HG03175 (cell line): ENCODE measurements around the gene METTL26.

ENCODE experiments used
- ATAC-seq: cut with Tn5 transposase; IDR thresholded peaks from one replicate; pipeline ENCODE4 v1.9.1; 2021; ENCODE audit warnings: mild to moderate bottlenecking, moderate library complexity; ENCODE audit not compliant: unreplicated experiment

METTL26 gene

DNA sequence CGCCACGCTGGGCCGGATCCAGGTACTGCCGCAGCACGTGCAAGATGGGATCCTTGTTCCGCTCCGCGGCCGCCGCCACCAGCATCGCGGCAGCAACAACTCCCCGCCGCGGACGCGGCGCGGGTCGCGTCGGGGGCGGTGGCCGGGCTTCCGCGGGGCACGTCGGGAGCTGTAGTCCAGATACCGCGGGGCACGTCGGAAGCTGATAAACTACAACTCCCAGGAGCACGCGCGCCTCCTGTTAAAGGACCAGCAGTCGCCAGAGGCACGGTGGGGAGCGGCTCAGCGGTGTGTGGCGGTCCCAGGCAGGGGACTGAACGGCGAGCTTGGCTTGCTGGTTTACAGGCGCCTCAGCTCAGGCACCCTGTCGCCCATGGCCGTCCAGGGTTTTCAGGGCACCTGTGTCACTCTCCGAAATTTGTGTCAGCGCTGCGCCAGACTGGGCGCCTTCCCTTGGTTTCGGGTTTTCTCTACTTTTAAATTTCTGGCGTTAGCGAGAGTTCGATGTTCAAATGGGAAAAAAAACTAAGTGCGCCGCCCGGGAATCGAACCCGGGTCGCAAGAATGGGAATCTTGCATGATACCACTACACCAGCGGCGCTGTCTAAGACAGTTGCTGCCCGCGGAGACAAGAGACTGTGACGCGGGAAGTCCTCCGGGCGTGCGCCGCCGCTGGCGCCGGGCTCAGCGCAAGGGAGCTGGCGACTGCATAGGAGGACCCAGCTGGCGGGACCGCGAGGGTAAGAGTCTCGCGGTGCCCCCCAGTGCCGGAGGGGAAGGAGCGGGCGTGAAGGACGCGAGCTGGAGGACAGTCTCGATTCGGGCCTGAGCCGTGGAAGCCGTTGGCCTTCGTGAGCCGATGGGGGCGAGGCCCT is at the start of gene METTL26:
METTL26 (minus strand) TSS at position 100 of the 875 bp plus-strand sequence; CDS start at position 85, 15 bp downstream.
- peak; percentile 81 for ATAC-seq

DNA sequence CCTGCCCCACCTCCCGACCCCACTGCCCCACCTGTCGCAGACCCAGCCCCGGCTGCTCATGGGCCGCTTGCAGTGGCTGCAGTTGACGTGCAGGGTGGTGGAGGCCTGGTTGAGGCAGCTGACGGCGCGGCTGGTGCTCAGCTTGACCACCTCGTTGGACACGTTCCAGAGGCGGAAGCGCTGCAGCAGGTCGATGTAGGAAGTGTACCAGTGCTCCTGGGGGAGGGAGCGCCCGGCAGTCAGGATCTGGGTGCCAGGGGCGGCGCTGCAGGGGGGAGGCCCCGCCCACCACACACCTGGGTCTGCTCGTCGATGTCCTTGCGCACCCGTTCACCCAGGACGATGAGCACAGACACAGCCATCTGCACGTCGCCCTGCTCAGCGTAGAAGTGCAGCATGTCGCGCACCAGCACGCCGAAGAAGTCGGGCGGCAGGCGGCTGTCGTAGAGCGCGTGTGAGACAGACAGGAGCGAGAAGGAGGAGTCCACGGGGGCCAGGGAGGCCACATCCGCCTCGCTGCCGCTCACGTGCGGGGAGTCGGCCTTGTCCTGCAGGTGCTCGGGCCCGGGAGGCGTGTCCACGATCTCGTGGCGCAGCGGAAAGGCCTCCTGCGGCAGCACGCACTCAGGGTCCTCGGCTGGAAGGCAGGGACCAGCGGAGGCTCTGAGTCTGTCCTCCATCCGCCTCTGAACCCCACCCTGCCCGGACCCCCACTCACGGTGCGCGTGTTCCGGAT is 49.0 kb upstream of the METTL26 start:
- no peak for ATAC-seq

DNA sequence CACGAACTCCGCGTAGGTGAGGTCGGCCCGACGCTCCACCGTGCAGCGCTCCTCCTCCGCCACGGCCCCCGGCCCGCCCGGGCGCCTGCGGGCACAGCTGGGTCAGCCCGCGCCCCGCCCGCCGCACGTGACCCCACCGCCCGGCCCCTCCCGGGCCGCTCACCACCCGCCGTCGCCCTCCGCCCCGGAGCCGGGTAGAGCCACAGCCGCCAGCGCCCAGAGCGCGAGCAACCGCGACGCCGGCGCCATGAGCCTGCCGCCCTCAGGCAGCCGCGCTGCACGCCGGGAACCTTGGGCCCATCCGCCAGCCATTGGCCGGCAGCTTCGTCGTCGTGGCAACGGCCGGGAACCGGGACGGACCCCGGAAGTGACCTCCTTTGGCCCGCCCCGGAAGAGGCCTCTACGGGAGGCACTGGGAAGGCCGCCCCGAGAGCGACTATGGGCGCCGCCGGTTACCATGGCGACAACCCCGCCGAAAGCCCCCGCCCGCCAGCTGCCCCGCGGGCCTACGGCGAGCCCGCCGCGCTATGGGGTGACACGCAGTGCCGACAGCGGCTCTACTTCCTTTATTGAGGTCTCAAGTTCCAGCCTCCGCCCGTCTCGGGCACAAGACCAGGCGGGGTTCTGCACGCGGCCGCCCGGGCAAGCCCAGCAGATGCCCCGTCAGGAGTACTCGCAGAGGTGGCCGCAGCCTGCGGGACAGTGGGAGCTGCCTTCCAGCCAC is 48.1 kb upstream of the METTL26 start, which contains the start of gene JMJD8:
JMJD8 (minus strand) TSS at position 264 of the 724 bp plus-strand sequence; CDS start at position 249, 15 bp downstream.
- ATAC-seq = peak; percentile 65

DNA sequence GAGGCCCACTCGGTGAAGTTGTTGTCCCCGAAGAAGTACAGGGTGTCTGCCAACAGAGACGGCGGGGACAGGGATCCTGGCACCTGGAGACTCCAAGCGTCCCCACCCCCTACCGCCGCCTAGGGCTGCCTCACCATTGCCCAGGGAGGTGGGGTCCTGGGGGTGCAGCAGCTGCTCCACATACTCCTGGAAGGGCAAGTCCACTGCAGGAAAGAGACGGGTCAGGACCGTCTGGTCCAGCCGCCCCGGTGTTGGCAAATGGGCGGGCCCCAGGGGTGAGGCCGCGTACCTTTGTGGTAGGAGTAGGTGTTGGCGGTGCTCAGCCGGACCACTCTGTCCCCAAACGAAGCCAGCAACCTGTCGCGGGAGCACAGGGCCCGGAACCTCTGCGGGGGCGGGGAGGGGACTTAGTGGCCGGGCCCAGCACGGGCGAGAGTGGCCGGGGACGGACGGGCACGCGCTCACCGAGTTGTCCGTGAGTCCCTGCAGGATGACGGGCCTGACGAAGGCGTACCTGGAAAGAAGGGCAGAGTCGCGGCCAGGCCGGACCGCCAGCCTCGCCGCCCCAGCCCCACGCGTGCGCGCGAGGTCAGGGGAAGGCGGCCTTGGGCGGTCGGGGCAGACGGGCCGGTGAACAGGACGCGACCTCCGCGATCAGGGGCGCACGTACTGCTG is 47.4 kb upstream of the METTL26 start:
- ATAC-seq = no peak

DNA sequence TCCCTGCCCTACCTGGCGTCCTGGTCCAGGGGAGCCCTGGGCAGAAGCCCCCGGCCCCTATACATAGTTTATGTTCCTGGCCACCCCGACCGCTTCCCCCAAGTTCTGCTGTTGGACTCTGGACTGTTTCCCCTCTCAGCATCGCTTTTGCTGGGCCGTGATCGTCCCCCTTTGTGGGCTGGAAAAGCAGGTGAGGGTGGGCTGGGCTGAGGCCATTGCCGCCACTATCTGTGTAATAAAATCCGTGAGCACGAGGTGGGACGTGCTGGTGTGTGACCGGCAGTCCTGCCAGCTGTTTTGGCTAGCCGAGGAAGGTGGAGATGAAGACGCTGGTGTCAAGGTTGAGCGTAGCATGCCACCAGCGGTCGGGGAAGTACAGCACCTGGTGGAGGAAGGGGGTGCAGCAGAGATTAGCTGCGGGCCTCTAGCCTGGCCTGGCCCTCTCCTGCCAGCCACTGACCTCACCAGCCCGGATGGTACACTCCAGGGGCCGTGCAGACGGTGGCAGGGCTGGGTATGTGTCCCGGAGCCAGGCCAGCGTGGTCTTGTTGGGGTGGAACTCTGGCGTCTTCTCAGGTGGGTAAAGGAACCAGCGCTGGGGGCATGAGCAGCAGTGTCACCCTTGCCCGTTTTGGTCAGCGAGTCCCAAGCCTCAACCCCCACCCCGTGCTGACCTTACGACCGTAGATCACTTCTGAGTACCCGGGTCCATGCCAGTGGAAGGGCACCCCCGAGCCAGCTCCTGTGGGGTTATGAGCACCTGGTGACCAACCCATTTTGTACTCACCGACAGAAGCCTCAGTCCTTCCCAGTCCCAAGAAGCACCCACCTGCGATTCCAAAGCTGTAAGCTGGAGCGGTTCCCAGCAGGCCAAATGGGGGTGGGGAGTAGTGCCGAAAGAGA is 46.6 kb upstream of the METTL26 start:
- ATAC-seq = no peak

DNA sequence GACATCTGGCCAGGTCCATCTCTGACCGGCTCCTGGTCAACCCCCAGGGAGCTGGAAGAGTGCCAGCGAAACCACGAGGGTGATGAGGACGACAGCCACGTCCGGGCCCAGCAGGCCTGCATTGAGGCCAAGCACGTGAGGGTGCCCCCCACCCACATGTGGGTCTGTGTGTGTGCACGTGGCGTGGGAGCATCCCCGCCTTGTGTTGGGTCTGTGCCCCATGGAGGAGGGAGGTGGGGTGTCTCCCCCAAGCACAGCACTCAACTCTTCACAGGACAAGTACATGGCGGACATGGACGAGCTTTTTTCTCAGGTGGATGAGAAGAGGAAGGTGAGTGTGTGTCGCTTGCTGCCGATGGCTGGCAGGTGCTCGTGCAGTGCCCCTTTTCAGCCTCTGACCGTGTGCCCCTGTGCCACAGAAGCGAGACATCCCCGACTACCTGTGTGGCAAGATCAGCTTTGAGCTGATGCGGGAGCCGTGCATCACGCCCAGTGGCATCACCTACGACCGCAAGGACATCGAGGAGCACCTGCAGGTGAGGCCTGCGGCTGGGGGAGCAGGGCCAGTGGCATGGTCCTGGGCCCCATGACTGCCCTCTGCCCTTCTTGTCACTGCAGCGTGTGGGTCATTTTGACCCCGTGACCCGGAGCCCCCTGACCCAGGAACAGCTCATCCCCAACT is 45.8 kb upstream of the METTL26 start:
- no peak for ATAC-seq

DNA sequence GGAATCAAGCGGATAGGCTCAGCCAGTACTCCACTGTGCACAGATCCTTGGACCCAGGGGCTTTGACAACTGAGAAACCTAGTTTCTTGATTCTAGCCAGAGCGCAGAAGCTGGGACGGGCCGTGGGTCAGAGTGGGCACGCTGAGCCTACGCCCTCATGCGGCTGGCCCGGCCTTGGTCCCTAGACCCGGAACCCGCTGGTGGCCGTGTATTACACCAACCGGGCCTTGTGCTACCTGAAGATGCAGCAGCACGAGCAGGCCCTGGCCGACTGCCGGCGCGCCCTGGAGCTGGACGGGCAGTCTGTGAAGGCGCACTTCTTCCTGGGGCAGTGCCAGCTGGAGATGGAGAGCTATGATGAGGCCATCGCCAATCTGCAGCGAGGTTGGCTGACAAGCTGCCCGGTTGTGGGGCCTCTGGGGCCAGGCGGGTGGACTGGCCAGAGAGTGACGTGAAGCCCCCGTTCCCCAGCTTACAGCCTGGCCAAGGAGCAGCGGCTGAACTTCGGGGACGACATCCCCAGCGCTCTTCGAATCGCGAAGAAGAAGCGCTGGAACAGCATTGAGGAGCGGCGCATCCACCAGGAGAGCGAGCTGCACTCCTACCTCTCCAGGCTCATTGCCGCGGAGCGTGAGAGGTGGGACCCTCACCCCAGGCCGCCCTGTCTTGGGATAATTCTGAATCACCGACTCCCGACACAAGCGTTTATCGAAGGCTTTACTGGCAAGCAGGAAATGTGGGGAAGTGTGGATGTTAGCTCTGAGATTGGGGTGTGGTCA is 45.1 kb upstream of the METTL26 start:
- no peak for ATAC-seq

DNA sequence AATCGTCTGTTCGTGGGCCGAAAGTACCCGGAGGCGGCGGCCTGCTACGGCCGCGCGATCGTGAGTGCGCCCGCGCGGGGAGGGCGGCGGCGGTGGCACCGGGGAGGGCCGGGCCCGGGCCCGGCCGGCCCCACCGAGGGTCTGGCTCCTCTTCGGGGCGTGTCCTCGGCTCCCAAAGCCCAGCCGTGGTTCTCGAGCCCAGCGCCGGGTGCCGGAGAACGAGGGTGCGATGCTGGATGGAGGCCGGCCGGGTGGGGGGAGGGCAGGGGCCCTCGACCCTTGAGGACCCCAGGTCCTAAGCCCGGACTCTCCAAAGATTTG is 44.5 kb upstream of the METTL26 start:
- ATAC-seq = no peak

DNA sequence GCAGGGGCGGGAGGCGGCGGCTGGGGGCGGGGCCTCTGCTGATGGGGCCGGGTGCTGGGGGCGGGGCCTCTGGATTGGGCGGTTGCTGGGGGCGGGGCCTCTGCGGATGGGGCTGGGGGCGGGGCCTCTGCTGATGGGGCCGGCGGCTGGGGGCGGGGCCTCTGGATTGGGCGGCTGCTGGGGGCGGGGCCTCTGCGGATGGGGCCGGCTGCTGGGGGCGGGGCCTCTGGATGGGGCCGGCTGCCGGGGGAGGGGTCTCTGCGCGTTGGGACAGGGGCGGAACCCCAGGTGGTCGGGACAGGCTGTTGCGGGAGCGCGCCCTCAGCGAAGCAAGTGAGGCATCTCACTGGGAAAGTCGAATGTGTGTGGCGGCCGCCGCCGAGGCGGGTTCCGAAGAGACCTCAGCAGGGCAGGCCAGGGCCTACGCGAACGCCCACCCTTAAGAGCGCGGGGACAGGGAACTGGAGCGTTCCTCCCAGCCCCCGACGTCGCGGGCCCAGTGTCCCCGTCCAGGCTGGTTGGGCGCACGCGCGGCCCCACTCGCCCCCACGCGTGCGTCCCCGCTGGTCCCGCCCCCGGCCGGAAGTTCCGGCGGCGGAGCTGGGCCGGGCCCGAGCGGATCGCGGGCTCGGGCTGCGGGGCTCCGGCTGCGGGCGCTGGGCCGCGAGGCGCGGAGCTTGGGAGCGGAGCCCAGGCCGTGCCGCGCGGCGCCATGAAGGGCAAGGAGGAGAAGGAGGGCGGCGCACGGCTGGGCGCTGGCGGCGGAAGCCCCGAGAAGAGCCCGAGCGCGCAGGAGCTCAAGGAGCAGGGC is 43.9 kb upstream of the METTL26 start, which contains the start of gene STUB1:
STUB1 (plus strand) TSS at position 597 of the 811 bp plus-strand sequence; CDS start at position 713, 116 bp downstream.
- ATAC-seq = peak; percentile 40

DNA sequence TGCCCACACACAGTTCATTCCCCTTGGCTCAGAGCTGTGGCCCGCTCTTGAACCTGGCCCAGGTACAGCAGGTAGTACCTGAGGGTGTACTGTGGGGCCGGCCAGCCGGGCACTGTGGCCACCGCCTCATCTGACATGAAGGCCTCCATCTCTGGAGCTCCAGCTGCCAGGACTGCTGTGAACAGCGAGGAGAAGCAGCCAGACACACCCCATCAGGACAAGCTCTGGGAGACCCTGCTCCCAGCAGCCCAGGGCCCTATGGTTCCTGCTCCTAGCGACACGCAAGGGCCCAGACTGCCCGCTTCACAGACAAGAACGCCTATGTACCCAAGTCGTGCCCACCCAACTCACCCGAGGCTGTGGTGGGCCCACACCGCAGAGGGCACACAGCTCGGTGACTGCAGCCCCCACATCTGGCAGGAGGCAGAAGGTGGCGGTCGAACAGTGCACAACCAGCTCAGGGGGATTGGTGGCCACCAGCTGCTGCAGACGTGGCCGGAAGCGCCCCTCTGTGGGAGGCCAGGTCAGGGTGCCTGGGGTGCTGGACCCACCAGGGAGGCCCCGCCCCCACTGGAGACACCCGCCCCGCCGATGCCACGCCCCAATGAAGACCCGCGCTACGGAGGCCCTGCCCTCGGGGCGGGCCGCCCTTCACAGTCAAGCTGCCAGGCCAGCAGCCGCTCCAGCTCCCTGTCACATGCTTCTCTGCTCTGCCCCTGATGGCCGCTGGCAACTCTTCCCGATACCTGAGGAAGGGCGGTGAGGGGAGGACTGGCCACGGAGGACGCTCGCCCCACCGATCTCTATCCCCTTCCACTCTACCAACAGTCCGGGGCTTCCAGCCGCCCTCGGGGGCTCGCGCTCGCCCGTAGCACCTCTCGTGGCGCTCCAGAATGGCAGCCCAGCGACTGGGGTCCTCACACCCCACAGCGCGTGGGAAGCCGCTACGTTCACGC is 43.0 kb upstream of the METTL26 start:
- peak; percentile 2 for ATAC-seq

DNA sequence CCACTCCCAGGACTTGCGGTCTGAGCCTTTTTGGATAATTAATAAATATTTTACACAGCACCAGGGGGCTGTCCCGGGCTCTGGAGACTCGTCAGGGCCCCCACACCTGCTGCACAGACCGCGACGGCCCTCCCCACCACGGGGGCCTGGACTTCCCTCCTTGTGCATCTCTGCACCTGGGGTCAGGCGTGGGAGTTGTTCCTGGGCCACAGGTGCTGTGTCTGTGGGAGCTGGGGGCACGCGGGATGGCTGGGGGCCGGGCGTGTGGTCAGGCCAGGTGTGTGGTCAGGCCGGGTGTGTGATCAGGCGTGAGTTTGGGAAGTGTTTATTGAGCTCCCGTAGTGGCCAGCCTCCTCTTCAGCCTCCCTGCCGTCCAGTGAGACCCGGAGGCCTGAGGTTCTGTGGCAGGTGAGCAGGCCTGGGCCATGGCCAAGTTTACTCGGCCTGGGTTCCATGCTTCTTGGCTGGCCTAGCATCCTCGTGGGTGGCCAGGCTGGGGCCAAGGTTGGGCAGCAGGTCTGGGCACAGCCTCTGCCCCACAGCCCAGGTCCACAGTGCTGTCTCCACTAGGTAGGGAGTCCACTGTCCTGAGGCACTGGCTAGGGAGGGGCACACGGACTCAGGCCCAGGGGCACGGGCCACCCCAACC is 42.2 kb upstream of the METTL26 start:
- ATAC-seq = no peak

DNA sequence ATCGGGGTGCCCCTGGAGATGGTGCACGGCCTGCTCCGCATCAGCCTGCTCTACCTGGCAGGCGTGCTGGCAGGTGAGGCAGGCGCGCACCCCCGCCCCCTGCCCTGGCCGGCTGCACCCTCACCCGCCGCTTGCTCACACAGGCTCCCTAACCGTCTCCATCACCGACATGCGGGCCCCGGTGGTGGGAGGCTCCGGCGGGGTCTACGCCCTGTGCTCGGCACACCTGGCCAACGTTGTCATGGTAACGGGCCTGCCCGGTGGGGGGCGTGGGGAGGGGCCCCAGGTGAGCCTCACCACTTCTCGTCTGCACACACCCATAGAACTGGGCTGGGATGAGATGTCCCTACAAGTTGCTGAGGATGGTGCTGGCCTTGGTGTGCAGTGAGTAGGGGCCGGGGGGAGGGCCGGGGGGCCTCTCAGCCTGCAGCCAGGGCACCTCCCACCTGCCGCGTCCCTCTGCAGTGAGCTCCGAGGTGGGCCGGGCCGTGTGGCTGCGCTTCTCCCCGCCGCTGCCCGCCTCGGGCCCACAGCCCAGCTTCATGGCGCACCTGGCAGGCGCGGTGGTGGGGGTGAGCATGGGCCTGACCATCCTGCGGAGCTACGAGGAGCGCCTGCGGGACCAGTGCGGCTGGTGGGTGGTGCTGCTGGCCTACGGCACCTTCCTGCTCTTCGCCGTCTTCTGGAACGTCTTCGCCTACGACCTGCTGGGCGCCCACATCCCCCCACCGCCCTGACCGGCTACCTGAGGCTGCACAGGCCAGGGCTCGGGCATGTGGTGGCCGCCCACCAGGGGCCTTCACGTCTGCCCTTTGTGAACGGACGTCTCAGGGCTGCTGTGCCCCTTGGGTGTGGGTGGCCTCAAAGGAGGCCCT is 41.4 kb upstream of the METTL26 start:
- no peak for ATAC-seq

DNA sequence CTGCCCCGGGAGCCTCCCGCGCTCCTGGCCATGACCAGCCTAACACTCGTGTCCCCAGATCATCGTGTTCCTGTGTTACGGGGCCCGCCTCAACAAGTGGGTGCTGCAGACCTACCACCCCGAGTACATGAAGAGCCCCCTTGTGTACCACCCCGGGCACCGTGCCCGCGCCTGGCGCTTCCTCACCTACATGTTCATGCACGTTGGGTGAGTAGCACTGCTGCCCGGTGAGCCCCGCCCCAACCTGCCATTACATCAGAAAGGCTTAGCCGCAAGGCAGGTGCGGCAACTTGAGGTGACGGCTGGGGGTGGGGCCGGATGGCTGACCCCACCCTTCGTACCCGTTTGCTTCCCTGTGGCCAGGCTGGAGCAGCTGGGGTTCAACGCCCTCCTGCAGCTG is 40.8 kb upstream of the METTL26 start:
- no peak for ATAC-seq

DNA sequence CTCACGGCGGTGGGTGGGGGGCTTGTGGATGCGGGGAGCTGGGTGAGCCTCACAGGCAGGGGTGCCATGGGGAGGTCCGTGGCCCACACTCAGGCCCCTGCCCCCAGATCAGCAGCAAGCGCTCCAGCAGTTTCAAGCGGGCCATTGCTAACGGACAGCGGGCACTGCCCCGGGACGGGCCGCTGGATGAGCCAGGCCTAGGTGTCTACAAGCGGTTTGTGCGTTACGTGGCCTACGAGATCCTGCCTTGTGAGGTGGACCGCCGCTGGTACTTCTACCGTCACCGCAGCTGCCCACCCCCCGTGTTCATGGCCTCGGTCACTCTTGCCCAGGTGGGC is 40.4 kb upstream of the METTL26 start:
- no peak for ATAC-seq
